ENCODE data around the gene USP15. TPM values are rescaled to one million over a fixed set of nuclear protein-coding genes. Genes with fewer than 3 reads are reported as not detected.

USP15 gene
- total and polyA plus RNA-seq, 2 donors (not counting 3 experiments of a cell fraction or from before 2014, with no cell fraction given): 20.0 to 61.8 TPM

DNA sequence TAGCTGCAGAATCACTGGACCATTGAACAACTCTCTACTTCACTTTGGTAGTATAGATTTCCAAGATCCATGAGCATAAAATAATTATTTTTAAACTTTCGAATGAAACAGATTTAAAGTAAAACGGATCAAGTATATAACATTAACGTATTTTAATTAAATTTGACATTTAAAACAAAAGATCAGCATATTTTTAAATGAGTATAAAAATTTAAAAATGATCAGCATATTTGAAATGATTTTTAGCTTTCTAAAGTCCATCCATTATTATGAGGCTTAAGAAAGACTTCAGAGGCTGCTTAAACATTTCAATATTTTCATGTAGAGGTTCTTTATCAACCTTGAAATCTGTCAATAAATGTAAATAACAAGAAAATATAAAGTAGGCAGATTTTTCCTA, 5.2 kb upstream of the USP15 start:
- no peak for DNase-seq (ENCODE audit: low read depth, low spot score)
- Histone ChIP-seq H3K9ac (replicated peaks; ENCODE audit: extremely low read depth, insufficient read depth, low read length) (no peak overlapping the region), H3K79me2 (ENCODE audit: control insufficient read depth, insufficient read depth, low read length) (no peaks in the 10 kb centered on the region), H4K20me1 (replicated peaks; ENCODE audit: control insufficient read depth, extremely low read depth, insufficient read depth, low read length) (no peaks in the 10 kb centered on the region), H3K4me2 (ENCODE audit: insufficient read depth, low read length) (no peak overlapping the region), H3K9me3 (replicated peaks; ENCODE audit: control insufficient read depth, insufficient read depth, low read length) (no peaks in the 10 kb centered on the region), H3K4me1 (ENCODE audit: control insufficient read depth, extremely low read depth, insufficient read depth, low read length) (peaks cover 4% of the 10 kb centered on the region), H2AFZ (ENCODE audit: low read depth, low read length) (no peak overlapping the region), H3K36me3 (ENCODE audit: control insufficient read depth in 2 of 2, extremely low read depth in 1 of 2, insufficient read depth in 2 of 2, low read length in 2 of 2) (no peaks in the 10 kb centered on the region), H3K27ac (ENCODE audit: insufficient read depth, low read depth, low read length) (no peak overlapping the region), H3K4me3 (replicated peaks in 1 of 3; ENCODE audit: insufficient read depth in 1 of 3, low read depth in 1 of 3, low read length in 3 of 3) (no peak overlapping the region), H3K27me3 (ENCODE audit: control insufficient read depth in 2 of 2, insufficient read depth in 2 of 2, low read length in 2 of 2) (no peaks in the 10 kb centered on the region), H3K9me1 (replicated peaks; ENCODE audit: control insufficient read depth, extremely low read depth, insufficient read depth, low read length) (no peaks in the 10 kb centered on the region)
- CTCF ChIA-PET: no interaction called here
- no peak for TF ChIP-seq GATA2 (IDR thresholded peaks at IDR 0.05; ENCODE audit: insufficient read depth, insufficient read length, low read depth, low read length)
- TF ChIP-seq, protein P1, sequence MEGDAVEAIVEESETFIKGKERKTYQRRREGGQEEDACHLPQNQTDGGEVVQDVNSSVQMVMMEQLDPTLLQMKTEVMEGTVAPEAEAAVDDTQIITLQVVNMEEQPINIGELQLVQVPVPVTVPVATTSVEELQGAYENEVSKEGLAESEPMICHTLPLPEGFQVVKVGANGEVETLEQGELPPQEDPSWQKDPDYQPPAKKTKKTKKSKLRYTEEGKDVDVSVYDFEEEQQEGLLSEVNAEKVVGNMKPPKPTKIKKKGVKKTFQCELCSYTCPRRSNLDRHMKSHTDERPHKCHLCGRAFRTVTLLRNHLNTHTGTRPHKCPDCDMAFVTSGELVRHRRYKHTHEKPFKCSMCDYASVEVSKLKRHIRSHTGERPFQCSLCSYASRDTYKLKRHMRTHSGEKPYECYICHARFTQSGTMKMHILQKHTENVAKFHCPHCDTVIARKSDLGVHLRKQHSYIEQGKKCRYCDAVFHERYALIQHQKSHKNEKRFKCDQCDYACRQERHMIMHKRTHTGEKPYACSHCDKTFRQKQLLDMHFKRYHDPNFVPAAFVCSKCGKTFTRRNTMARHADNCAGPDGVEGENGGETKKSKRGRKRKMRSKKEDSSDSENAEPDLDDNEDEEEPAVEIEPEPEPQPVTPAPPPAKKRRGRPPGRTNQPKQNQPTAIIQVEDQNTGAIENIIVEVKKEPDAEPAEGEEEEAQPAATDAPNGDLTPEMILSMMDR (IDR thresholded peaks at IDR 0.05; ENCODE audit: extremely low read depth in 1 of 2, insufficient read depth in 1 of 2, low read depth in 1 of 2, low read length in 2 of 2): no peak
- TF ChIP-seq, protein P2, sequence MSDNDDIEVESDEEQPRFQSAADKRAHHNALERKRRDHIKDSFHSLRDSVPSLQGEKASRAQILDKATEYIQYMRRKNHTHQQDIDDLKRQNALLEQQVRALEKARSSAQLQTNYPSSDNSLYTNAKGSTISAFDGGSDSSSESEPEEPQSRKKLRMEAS (IDR thresholded peaks at IDR 0.05; ENCODE audit: insufficient read depth, insufficient read length): no peak
- TF ChIP-seq FOS (IDR thresholded peaks at IDR 0.05; ENCODE audit: borderline replicate concordance, insufficient read depth, low read length): no peak
- TF ChIP-seq JUN (IDR thresholded peaks at IDR 0.05; ENCODE audit: borderline replicate concordance, insufficient read depth, insufficient read length, low read depth): no peak
- TF ChIP-seq POLR2AphosphoS5 (IDR thresholded peaks at IDR 0.05; ENCODE audit: insufficient read depth, low read depth, low read length): no peak
- TF ChIP-seq EZH2 (IDR thresholded peaks at IDR 0.05; ENCODE audit: borderline replicate concordance, low read depth, low read length, severe bottlenecking): no peak
- no peak for TF ChIP-seq MYC (IDR thresholded peaks at IDR 0.05; ENCODE audit: low read depth, low read length)
- no peak for TF ChIP-seq POLR2A (IDR thresholded peaks at IDR 0.05; ENCODE audit: low read depth, low read length)
- intact Hi-C loops (cut with micrococcal nuclease) (no loop called here), dilution Hi-C loops (cut with MboI; ENCODE audit: extremely low pct_ligation_motif_present, low sequenced_read_pairs) (no loop called here)
- POLR2A ChIA-PET: no interaction called here
- FAIRE-seq: no peak
- no TSS peak for BruUV-seq (replicated peaks)

Measured in endothelial cell of umbilical vein (primary cell).